Upper lobe of left lung (tissue), 4 donors: ENCODE data around the gene BICRA.
"Not testable (repeated sequence)": the region's sequence is repeated elsewhere in the genome, so short reads cannot be mapped to it uniquely, and the experiment has no call there.

ENCODE experiments used
- CTCF ChIP-seq, 6 experiments: fragments of 450-650 bp in 4 of 6; fragments of 200-600 bp in 2 of 6; sonication (generic) in 2 of 6; IDR thresholded peaks; one replicate each; pipeline ENCODE4 v1.5.1; 2016 to 2019; ENCODE audit warnings: antibody characterized with exemption in 6 of 6
- POLR2A ChIP-seq, 4 donors: fragments of 450-650 bp; IDR thresholded peaks; one replicate each; pipeline ENCODE4 v1.5.1; 2016 to 2017; ENCODE audit warnings: antibody characterized with exemption in 4 of 4, mild to moderate bottlenecking in 2 of 4
- POLR2AphosphoS5 ChIP-seq, 2 donors: sonication (generic); formaldehyde crosslinking; IDR thresholded peaks; one replicate each; pipeline ENCODE4 v1.5.1; 2017; ENCODE audit warnings: antibody characterized with exemption in 2 of 2

- TF ChIP-seq POLR2AphosphoS5, CTCF, POLR2A (IDR thresholded peaks at IDR 0.05): not testable (repeated sequence)
Observed at GRCh38 chr19:47668556-47668955, 59.6 kb downstream of the BICRA start.
